Natural killer cell (primary cell): ENCODE results near the gene FBXL4. TPM values are rescaled to one million over a fixed set of nuclear protein-coding genes. Genes with fewer than 3 reads are reported as not detected.

ENCODE experiments used
- ATAC-seq, 3 donors: fragments of 150-1000 bp in 2 of 3; fragments of 200-7000 bp in 1 of 3; cut with Tn5 transposase; 1 replicate in 1 of 3; 2 replicates in 2 of 3; pipeline ENCODE4 v1.10.0; 2021; ENCODE audit warnings: mild to moderate bottlenecking in 2 of 3, moderate library complexity in 2 of 3
- DNase-seq, 2 donors: peaks; one replicate each; pipeline versions ENCODE4 v3.0.0 to v3.0.0-alpha.2; 2013 to 2021; ENCODE audit warnings: mixed read lengths in 1 of 2
- H3K27ac ChIP-seq: one replicate; pipeline ENCODE4 v1.5.1; 2013; ENCODE audit warnings: mild to moderate bottlenecking, low read length
- H3K27me3 ChIP-seq: one replicate; pipeline ENCODE4 v1.6.1; 2013; ENCODE audit warnings: low read length; ENCODE audit not compliant: control insufficient read depth, insufficient read depth
- H3K36me3 ChIP-seq: one replicate; pipeline ENCODE4 v1.6.1; 2013; ENCODE audit warnings: low read length; ENCODE audit not compliant: control insufficient read depth, insufficient read depth
- H3K4me1 ChIP-seq: one replicate; pipeline ENCODE4 v1.6.1; 2013; ENCODE audit warnings: low read length; ENCODE audit not compliant: control insufficient read depth, insufficient read depth
- H3K4me3 ChIP-seq: one replicate; pipeline ENCODE4 v1.5.1; 2013; ENCODE audit warnings: low read length
- H3K9me3 ChIP-seq: one replicate; pipeline ENCODE4 v1.6.1; 2013; ENCODE audit warnings: low read length; ENCODE audit not compliant: control insufficient read depth, insufficient read depth
- H3K27ac Mint-ChIP-seq, 2 donors: one replicate each; pipeline ENCODE4 v1.8.0; 2022; ENCODE audit warnings: mild to moderate bottlenecking in 2 of 2, mixed read lengths in 2 of 2, moderate library complexity in 1 of 2
- H3K27me3 Mint-ChIP-seq, 2 donors: one replicate each; pipeline ENCODE4 v1.8.0; 2022; ENCODE audit warnings: low read depth in 2 of 2, mixed read lengths in 2 of 2
- H3K36me3 Mint-ChIP-seq: one replicate; pipeline ENCODE4 v1.8.0; 2022; ENCODE audit warnings: mixed read lengths
- H3K4me1 Mint-ChIP-seq, 2 donors: one replicate each; pipeline ENCODE4 v1.8.0; 2022; ENCODE audit warnings: mixed read lengths in 2 of 2
- H3K4me3 Mint-ChIP-seq: one replicate; pipeline ENCODE4 v1.8.0; 2022; ENCODE audit warnings: mild to moderate bottlenecking, moderate library complexity, mixed read lengths
- H3K9me3 Mint-ChIP-seq, 2 donors: one replicate each; pipeline ENCODE4 v1.8.0; 2022; ENCODE audit warnings: mixed read lengths in 2 of 2
- CTCF ChIP-seq: fragments of 200-600 bp; IDR thresholded peaks from one replicate; pipeline ENCODE4 v1.8.0; 2022; ENCODE audit warnings: antibody characterized with exemption
- WGBS: methylation state at CpG from one replicate; pipeline ENCODE4 v1.1.7; 2013; ENCODE audit warnings: missing lambda C conversion rate; ENCODE audit not compliant: insufficient coverage; 5-methylcytosine and 5-hydroxymethylcytosine counted together
- intact Hi-C: fragments of 100-400 bp; cut with micrococcal nuclease; formaldehyde crosslinking; loops from one replicate; pipeline ENCODE4 v1.14.2; 2022
- total RNA-seq, 4 donors: library from RNA; stranded (reverse); fragments of 120-200 nt in 1 of 4; gene quantifications; one replicate each; pipeline versions ENCODE4 v1.2.3 to v1.2.4, GENCODE V29; 2013 to 2022

FBXL4 gene
- total RNA-seq, 3 donors from 2014 or later (not counting 1 experiment from before 2014, with no cell fraction given): 8.8 to 15.1 (median 11.3) TPM

DNA sequence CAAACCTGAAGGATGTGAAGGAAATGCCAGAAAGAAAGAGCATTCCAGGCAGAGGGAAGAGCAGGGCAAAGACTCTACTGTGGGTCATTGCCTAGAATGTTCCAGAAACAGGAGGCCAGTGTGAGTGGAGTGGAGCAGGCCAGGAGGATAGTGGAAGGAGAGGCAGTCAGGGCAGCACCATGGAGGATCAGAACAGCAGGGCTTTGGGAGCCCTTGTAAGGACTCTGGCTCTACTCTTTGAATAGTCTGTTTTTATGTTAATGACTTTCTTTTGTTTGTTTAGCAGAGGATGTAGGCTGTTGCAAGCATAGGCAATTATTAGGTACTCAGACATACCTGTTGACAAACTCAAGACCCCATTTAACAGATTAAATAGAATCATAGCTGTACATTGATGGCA, 23.6 kb upstream of the FBXL4 start:
- peaks cover 4 to 9% of the 10 kb centered on the region in 2 donors for H3K27me3 Mint-ChIP-seq
- Histone ChIP-seq H3K4me1 (no peaks in the 10 kb centered on the region), H3K27me3 (no peaks in the 10 kb centered on the region), H3K9me3 (no peaks in the 10 kb centered on the region), H3K27ac (no peak overlapping the region), H3K4me3 (no peak overlapping the region), H3K36me3 (no peaks in the 10 kb centered on the region)
- H3K4me1 Mint-ChIP-seq: no peaks in the 10 kb centered on the region
- H3K9me3 Mint-ChIP-seq: peaks cover 0 to 2% of the 10 kb centered on the region in 2 donors
- H3K4me3 Mint-ChIP-seq: no peak overlapping the region
- DNase-seq (no peak), ATAC-seq (no peak)
- intact Hi-C loops: no loop called here
- TF ChIP-seq CTCF: no peak
- H3K27ac Mint-ChIP-seq: no peak overlapping the region
- no peaks in the 10 kb centered on the region for H3K36me3 Mint-ChIP-seq

GRCh38 chr6:98970469-98970868, 22.7 kb upstream of the FBXL4 start:
- H3K9me3 ChIP-seq: no peaks in the 10 kb centered on the region
- peaks cover 0 to 2% of the 10 kb centered on the region in 2 donors for H3K9me3 Mint-ChIP-seq

DNA sequence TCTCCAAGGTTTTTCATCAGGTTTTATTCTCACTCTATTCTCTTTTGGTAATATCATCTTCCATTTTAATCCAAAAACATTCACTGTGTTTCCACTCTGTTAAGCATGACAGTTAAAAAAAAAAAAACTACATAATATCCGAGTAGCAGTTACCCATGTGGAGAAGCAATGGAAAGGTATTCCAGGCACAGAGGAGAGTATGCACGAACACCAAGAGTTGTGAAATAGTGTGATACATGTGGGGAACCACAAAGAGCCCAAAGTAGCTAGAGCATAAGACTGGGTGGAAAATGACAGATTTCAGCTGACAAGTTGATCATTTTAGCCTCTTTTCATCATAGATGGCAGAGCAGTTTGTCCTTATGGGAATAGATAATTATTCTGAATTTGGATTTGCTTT, 19.9 kb upstream of the FBXL4 start:
- no peak overlapping the region for H3K4me3 Mint-ChIP-seq
- H3K27ac Mint-ChIP-seq: no peak overlapping the region
- H3K36me3 Mint-ChIP-seq: no peaks in the 10 kb centered on the region
- H3K9me3 ChIP-seq: no peaks in the 10 kb centered on the region
- H3K27me3 Mint-ChIP-seq: peaks cover 18% of the 10 kb centered on the region in 2 donors
- DNase-seq (no peak), ATAC-seq (no peak)
- no peak overlapping the region for H3K4me3 ChIP-seq
- intact Hi-C loops: no loop called here
- WGBS: 84% methylated on average over 2 of the region's 2 CpGs
- no peaks in the 10 kb centered on the region for H3K4me1 ChIP-seq
- no peaks in the 10 kb centered on the region for H3K36me3 ChIP-seq
- peaks cover 6% of the 10 kb centered on the region for H3K27me3 ChIP-seq
- no peak overlapping the region for H3K27ac ChIP-seq
- no peak for TF ChIP-seq CTCF
- H3K9me3 Mint-ChIP-seq: no peaks in the 10 kb centered on the region
- H3K4me1 Mint-ChIP-seq: no peaks in the 10 kb centered on the region

More at GRCh38 chr6:98970469-98970868, 22.7 kb upstream of the FBXL4 start:
- no peak overlapping the region for H3K4me3 ChIP-seq
- no peak overlapping the region for H3K4me3 Mint-ChIP-seq
- intact Hi-C loops: no loop called here
- H3K27ac ChIP-seq: no peak overlapping the region
- no peaks in the 10 kb centered on the region for H3K4me1 Mint-ChIP-seq
- 89% methylated on average over 1 of the region's 1 CpG for WGBS
- H3K27me3 ChIP-seq: no peaks in the 10 kb centered on the region
- no peaks in the 10 kb centered on the region for H3K4me1 ChIP-seq
- no peak for DNase-seq
- H3K36me3 Mint-ChIP-seq: no peaks in the 10 kb centered on the region
- no peaks in the 10 kb centered on the region for H3K36me3 ChIP-seq
- H3K27me3 Mint-ChIP-seq: peaks cover 4 to 9% of the 10 kb centered on the region in 2 donors
- no peak for ATAC-seq
- TF ChIP-seq CTCF: no peak
- no peak overlapping the region for H3K27ac Mint-ChIP-seq

DNA sequence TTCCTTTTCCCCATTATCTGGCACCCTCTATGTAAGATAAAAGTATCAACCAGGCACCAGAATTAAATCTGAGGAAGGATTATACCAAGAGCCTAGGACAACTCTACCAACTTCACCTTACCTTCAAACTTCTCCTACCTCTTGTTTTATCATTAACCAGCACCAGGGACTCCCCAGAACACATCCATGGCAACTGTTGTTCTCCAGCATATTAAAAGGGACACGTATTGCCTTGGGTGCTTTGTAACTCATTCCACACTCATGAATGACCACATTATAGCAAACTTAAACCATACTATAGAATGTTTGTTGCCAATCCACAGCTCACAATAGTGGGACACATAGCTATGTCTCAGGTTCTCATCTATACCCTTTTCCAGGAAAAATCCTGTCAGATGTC, 11.9 kb upstream of the FBXL4 start:
- H3K9me3 Mint-ChIP-seq: no peaks in the 10 kb centered on the region
- ATAC-seq (no peak), DNase-seq (no peak)
- no peak overlapping the region for H3K4me3 Mint-ChIP-seq
- no peak overlapping the region for H3K27ac Mint-ChIP-seq
- WGBS: 90% methylated on average over 1 of the region's 1 CpG
- Histone ChIP-seq H3K36me3 (no peaks in the 10 kb centered on the region), H3K27ac (no peak overlapping the region), H3K4me3 (no peak overlapping the region), H3K27me3 (peaks cover 14% of the 10 kb centered on the region), H3K9me3 (no peaks in the 10 kb centered on the region), H3K4me1 (no peaks in the 10 kb centered on the region)
- no peaks in the 10 kb centered on the region for H3K4me1 Mint-ChIP-seq
- intact Hi-C loops: no loop called here
- peaks cover 21 to 39% of the 10 kb centered on the region in 2 donors for H3K27me3 Mint-ChIP-seq
- TF ChIP-seq CTCF: no peak
- no peaks in the 10 kb centered on the region for H3K36me3 Mint-ChIP-seq
